Mucosa of descending colon (tissue), 3 donors: Measurements from ENCODE around the gene CLCA2. TPM values are rescaled to one million over a fixed set of nuclear protein-coding genes. Genes with fewer than 3 reads are reported as not detected.

ENCODE experiments used
- ATAC-seq: fragments of 200-7000 bp; cut with Tn5 transposase; one replicate; pipeline ENCODE4 v1.9.1; 2020; ENCODE audit warnings: mild to moderate bottlenecking, moderate library complexity
- DNase-seq, 3 donors: peaks; one replicate each; pipeline ENCODE4 v3.0.0-alpha.2; 2020
- H3K36me3 ChIP-seq: fragments of 200-600 bp; one replicate; pipeline ENCODE4 v1.8.0; 2021; ENCODE audit warnings: low read depth, mild to moderate bottlenecking
- H3K4me1 ChIP-seq: fragments of 200-600 bp; one replicate; pipeline ENCODE4 v1.8.0; 2021; ENCODE audit warnings: low read depth, mild to moderate bottlenecking
- H3K4me3 ChIP-seq: fragments of 200-600 bp; one replicate; pipeline ENCODE4 v1.8.0; 2021; ENCODE audit warnings: mild to moderate bottlenecking
- H3K9me3 ChIP-seq: fragments of 200-600 bp; one replicate; pipeline ENCODE4 v1.8.0; 2021; ENCODE audit warnings: mild to moderate bottlenecking
- CTCF ChIP-seq: fragments of 200-600 bp; IDR thresholded peaks from one replicate; pipeline ENCODE4 v1.8.0; 2022; ENCODE audit warnings: antibody characterized with exemption, mild to moderate bottlenecking
- intact Hi-C, 2 donors: fragments of 100-400 bp; cut with DNase I in 1 of 2; cut with micrococcal nuclease in 1 of 2; formaldehyde crosslinking; loops; one replicate each; pipeline versions ENCODE4 v1.11.0 to v1.11.1; 2022; cut with DNase I, micrococcal nuclease
- total RNA-seq, 3 donors: library from RNA; stranded (reverse); fragmentation: NEBNext Ultra II Directional in 2 of 3; extraction: Animal tissue kit (Norgen Biotek cat#: 25700) in 2 of 3; gene quantifications; one replicate each; pipeline versions ENCODE4 v1.2.1 to v1.2.4, GENCODE V29; 2021 to 2023
- donor health status: DM: no; HTN: no; CAD: no; lungs with moderate emphysema.
- donor health status: DM: no; HTN: no; CAD: no.
- donor health status: DM: no; HTN: yes; CAD: no.

CLCA2 gene
- total RNA-seq, 3 donors from 2014 or later: 0.51 to 1.7 (median 1.0) TPM

GRCh38 chr1:86503406-86504136 is 79.6 kb downstream of the CLCA2 start:
- peak; percentile 33 for ATAC-seq

GRCh38 chr1:86504137-86504479 is 80.1 kb downstream of the CLCA2 start:
- Histone ChIP-seq H3K36me3 (no peaks in the 10 kb centered on the region), H3K9me3 (no peaks in the 10 kb centered on the region), H3K4me3 (no peak overlapping the region), H3K4me1 (peaks cover 10% of the 10 kb centered on the region)
- no peak for TF ChIP-seq CTCF
- ATAC-seq: peak; percentile 15
- no peak for DNase-seq
- intact Hi-C loops: loop anchor here (10.0 kb wide), 2 partner anchors 119 to 191 kb away; no protein-coding TSS in a partner anchor

More at GRCh38 chr1:86503406-86504136, 79.6 kb downstream of the CLCA2 start:
- DNase-seq: peak; percentile 37 to 61 (median 49)
- Histone ChIP-seq H3K9me3 (no peaks in the 10 kb centered on the region), H3K4me3 (no peak overlapping the region), H3K36me3 (no peaks in the 10 kb centered on the region), H3K4me1 (peaks cover 10% of the 10 kb centered on the region)
- TF ChIP-seq CTCF: no peak
- intact Hi-C loops: loop anchor here (10.0 kb wide), 2 partner anchors 119 to 191 kb away; no protein-coding TSS in a partner anchor

GRCh38 chr1:86504895-86505563 is 81.1 kb downstream of the CLCA2 start:
- intact Hi-C loops: loop anchor here (5.0 to 10.0 kb wide), 3 partner anchors 33 to 190 kb away; no protein-coding TSS in a partner anchor
- Histone ChIP-seq H3K4me3 (no peak overlapping the region), H3K9me3 (no peaks in the 10 kb centered on the region), H3K4me1 (peaks cover 10% of the 10 kb centered on the region), H3K36me3 (no peaks in the 10 kb centered on the region)
- ATAC-seq (no peak), DNase-seq (peak in 1 of 3 donors; percentile 83)
- no peak for TF ChIP-seq CTCF

GRCh38 chr1:86505564-86505902 is 81.6 kb downstream of the CLCA2 start:
- TF ChIP-seq CTCF: no peak
- Histone ChIP-seq H3K9me3 (no peaks in the 10 kb centered on the region), H3K36me3 (no peaks in the 10 kb centered on the region), H3K4me3 (no peak overlapping the region), H3K4me1 (peaks cover 10% of the 10 kb centered on the region)
- DNase-seq (no peak), ATAC-seq (no peak)
- intact Hi-C loops: loop anchor here (5.0 to 10.0 kb wide), 3 partner anchors 33 to 189 kb away; no protein-coding TSS in a partner anchor

Other genes with a start within 250 kb of the CLCA2 start
- gene ODF2L, start 27.8 kb upstream of the CLCA2 start, total RNA-seq: 10 to 100 TPM; 23.1 to 41.9 (median 40.8) TPM
- gene CLCA1, start 44.8 kb downstream of the CLCA2 start, total RNA-seq: 1,000 to 10,000 TPM in 2 of 3 donors, 100 to 1,000 TPM in 1; 438 to 1,288 (median 1,205) TPM
- gene CLCA4, start 122.9 kb downstream of the CLCA2 start, total RNA-seq: 1,000 to 10,000 TPM; 1,343 to 2,522 (median 1,448) TPM